HepG2 (cell line): ENCODE data around the gene NPB. TPM values are rescaled to one million over a fixed set of nuclear protein-coding genes. Genes with fewer than 3 reads are reported as not detected.

Experiments
- CBFB ChIP-seq: sonication (generic); formaldehyde crosslinking; IDR thresholded peaks from 2 replicates; pipeline ENCODE4 v1.4.0; 2020; ENCODE audit warnings: missing genetic modification reagents
- GTF3A ChIP-seq: sonication (generic); formaldehyde crosslinking; conservative IDR thresholded peaks from 2 replicates; pipeline ENCODE4 v1.4.0; 2020; ENCODE audit warnings: mild to moderate bottlenecking, missing genetic modification reagents
- HDAC2 ChIP-seq: sonication (generic); formaldehyde crosslinking; IDR thresholded peaks from 2 replicates; pipeline ENCODE4 v1.4.0; 2020; ENCODE audit warnings: missing genetic modification reagents
- HES4 ChIP-seq: sonication (generic); formaldehyde crosslinking; IDR thresholded peaks from 2 replicates; pipeline ENCODE4 v1.9.0; 2021; ENCODE audit warnings: mild to moderate bottlenecking, missing genetic modification reagents, borderline replicate concordance
- MAFG ChIP-seq: sonication (generic); formaldehyde crosslinking; IDR thresholded peaks from 2 replicates; pipeline ENCODE4 v1.5.1; 2020; ENCODE audit warnings: mild to moderate bottlenecking, missing genetic modification reagents
- MED8 ChIP-seq: sonication (generic); formaldehyde crosslinking; IDR thresholded peaks from 2 replicates; pipeline ENCODE4 v1.8.1; 2023; ENCODE audit warnings: mild to moderate bottlenecking, missing genetic modification reagents; ENCODE audit not compliant: insufficient replicate concordance
- NFYB ChIP-seq: sonication (generic); formaldehyde crosslinking; IDR thresholded peaks from 2 replicates; pipeline ENCODE4 v1.4.0; 2020; ENCODE audit warnings: missing genetic modification reagents
- PHF8 ChIP-seq: sonication (generic); formaldehyde crosslinking; IDR thresholded peaks from 2 replicates; pipeline ENCODE4 v1.5.0; 2020; ENCODE audit warnings: missing genetic modification reagents
- RXRA ChIP-seq: sonication (generic); formaldehyde crosslinking; IDR thresholded peaks from 2 replicates; pipeline ENCODE4 v1.5.1; 2020; ENCODE audit warnings: missing genetic modification reagents
- SALL1 ChIP-seq: sonication (generic); formaldehyde crosslinking; IDR thresholded peaks from 2 replicates; pipeline ENCODE4 v1.8.0; 2022; ENCODE audit warnings: mild to moderate bottlenecking, missing genetic modification reagents
- SALL2 ChIP-seq: sonication (generic); formaldehyde crosslinking; IDR thresholded peaks from 2 replicates; pipeline ENCODE4 v1.8.1; 2023; ENCODE audit warnings: mild to moderate bottlenecking, missing genetic modification reagents, inconsistent platforms
- SAP130 ChIP-seq: IDR thresholded peaks from 2 replicates; pipeline ENCODE4 v1.6.1; 2016; ENCODE audit warnings: low read depth
- ZNF350 ChIP-seq: sonication (generic); formaldehyde crosslinking; IDR thresholded peaks from 2 replicates; pipeline ENCODE4 v1.4.0; 2020; ENCODE audit warnings: mild to moderate bottlenecking, low read depth, missing genetic modification reagents, borderline replicate concordance
- ZNF572 ChIP-seq: sonication (generic); formaldehyde crosslinking; IDR thresholded peaks from 2 replicates; pipeline ENCODE4 v1.5.1; 2020; ENCODE audit warnings: mild to moderate bottlenecking, missing genetic modification reagents
- polyA plus RNA-seq, 8 experiments: library from polyadenylated mRNA; depleted of rRNA in 3 of 8; stranded (reverse) in 7 of 8; unstranded in 1 of 8; fragments of >200 nt; fragmentation: Illumina TruSeq in 4 of 8; extraction: Trizol in 4 of 8; gene quantifications; 2 replicates each; pipeline versions ENCODE4 v1.2.1 to v1.2.3, GENCODE V29; 2011 to 2016; ENCODE audit warnings: low read depth in 4 of 8, missing spikeins in 1 of 8, mixed read lengths in 1 of 8; ENCODE audit not compliant: insufficient read depth in 1 of 8
- total RNA-seq, 5 experiments: library from RNA; depleted of rRNA; stranded (reverse); fragments of >200 nt; fragmentation: Illumina TruSeq; extraction: Trizol; gene quantifications; 2 replicates each; pipeline ENCODE4 v1.2.3, GENCODE V29; 2016; ENCODE audit warnings: low read depth in 1 of 5
- TF ChIP-seq, protein P1 (sequence below): sonication (generic); formaldehyde crosslinking; IDR thresholded peaks from 2 replicates; pipeline ENCODE4 v1.4.0; 2020; ENCODE audit warnings: missing genetic modification reagents, borderline replicate concordance
- TF ChIP-seq, protein P2 (sequence below): sonication (generic); formaldehyde crosslinking; IDR thresholded peaks from 2 replicates; pipeline ENCODE4 v1.4.0; 2020; ENCODE audit warnings: missing genetic modification reagents, borderline replicate concordance
- TF ChIP-seq, protein P3 (sequence below): sonication (generic); formaldehyde crosslinking; IDR thresholded peaks from 2 replicates; pipeline ENCODE4 v1.5.1; 2020; ENCODE audit warnings: mild to moderate bottlenecking, moderate library complexity, missing genetic modification reagents
- TF ChIP-seq, protein P4 (sequence below): sonication (generic); formaldehyde crosslinking; IDR thresholded peaks from 2 replicates; pipeline ENCODE4 v1.5.1; 2020; ENCODE audit warnings: mild to moderate bottlenecking, missing genetic modification reagents, moderate library complexity

NPB gene
- total and polyA plus RNA-seq, 2 of the 13 experiments (the other 11 are each of a cell fraction or from before 2014, with no cell fraction given), result 0.11 to 0.93 TPM

DNA sequence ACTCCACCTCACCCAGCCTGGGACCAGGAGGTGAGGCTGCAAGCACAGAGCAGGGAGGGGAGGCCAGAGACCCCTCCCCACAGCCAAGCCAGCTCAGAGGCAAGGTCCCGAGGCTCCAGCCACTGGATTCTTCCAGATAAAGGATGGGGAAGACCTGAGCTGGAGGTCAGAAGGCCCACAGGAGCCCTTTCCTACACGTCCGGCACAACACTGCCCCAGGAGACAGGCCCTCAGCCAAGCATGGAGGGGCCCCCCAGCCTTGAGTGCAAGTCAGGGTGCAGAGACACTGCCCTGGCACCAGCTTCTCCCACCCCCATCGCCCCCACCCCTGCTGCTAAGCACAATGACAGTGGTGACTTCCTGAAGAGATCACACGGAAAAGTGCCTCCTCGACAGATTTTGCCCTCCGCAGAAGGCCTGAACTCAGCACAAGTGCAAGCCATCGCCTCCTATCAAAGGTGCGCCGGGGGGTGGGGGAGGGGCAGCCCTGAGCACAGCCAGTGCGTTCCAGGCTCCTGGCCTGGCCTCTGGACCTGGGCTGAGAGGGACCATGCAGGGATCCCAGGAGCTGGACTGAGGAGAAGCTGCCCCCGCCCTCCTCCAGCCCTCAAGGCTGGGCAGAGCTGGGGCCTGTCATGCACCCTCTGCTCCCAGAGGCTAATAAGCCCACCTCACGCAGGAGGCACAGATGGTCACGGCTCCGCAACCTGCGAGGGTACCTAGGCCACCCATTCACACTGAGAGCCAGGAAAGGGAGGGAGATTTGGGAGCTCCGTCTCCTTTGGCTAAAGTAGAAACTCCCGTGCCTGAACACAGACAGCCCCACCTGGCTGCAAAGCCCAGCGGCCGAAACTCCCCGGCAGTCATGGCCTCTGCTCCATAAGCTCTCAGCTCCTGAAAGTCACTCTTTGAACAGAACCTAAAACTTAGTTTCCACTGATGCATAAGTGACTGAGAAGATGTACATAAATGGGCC, 22.8 kb downstream of the NPB start (continued):
- TF ChIP-seq ZNF350 (CRISPR knock-in tag), result peak; percentile 58; the same call in 1 of the 2 replicates
- TF ChIP-seq, protein P1, sequence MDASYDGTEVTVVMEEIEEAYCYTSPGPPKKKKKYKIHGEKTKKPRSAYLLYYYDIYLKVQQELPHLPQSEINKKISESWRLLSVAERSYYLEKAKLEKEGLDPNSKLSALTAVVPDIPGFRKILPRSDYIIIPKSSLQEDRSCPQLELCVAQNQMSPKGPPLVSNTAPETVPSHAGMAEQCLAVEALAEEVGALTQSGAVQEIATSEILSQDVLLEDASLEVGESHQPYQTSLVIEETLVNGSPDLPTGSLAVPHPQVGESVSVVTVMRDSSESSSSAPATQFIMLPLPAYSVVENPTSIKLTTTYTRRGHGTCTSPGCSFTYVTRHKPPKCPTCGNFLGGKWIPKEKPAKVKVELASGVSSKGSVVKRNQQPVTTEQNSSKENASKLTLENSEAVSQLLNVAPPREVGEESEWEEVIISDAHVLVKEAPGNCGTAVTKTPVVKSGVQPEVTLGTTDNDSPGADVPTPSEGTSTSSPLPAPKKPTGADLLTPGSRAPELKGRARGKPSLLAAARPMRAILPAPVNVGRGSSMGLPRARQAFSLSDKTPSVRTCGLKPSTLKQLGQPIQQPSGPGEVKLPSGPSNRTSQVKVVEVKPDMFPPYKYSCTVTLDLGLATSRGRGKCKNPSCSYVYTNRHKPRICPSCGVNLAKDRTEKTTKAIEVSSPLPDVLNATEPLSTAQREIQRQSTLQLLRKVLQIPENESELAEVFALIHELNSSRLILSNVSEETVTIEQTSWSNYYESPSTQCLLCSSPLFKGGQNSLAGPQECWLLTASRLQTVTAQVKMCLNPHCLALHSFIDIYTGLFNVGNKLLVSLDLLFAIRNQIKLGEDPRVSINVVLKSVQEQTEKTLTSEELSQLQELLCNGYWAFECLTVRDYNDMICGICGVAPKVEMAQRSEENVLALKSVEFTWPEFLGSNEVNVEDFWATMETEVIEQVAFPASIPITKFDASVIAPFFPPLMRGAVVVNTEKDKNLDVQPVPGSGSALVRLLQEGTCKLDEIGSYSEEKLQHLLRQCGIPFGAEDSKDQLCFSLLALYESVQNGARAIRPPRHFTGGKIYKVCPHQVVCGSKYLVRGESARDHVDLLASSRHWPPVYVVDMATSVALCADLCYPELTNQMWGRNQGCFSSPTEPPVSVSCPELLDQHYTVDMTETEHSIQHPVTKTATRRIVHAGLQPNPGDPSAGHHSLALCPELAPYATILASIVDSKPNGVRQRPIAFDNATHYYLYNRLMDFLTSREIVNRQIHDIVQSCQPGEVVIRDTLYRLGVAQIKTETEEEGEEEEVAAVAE (CRISPR knock-in tag), result no peak
- TF ChIP-seq SALL1 (CRISPR knock-in tag), result peak; percentile 69; the same call in 1 of the 2 replicates
- no peak for TF ChIP-seq HES4 (CRISPR knock-in tag)
- TF ChIP-seq MED8, result no peak
- peak; percentile 26; the same call in 1 of the 2 replicates for TF ChIP-seq CBFB
- no peak for TF ChIP-seq SALL2 (CRISPR knock-in tag)
- peak; percentile 67 for TF ChIP-seq RXRA (CRISPR knock-in tag)
- peak; percentile 78 for TF ChIP-seq MAFG
- no peak for TF ChIP-seq NFYB (CRISPR knock-in tag)
- TF ChIP-seq, protein P2, sequence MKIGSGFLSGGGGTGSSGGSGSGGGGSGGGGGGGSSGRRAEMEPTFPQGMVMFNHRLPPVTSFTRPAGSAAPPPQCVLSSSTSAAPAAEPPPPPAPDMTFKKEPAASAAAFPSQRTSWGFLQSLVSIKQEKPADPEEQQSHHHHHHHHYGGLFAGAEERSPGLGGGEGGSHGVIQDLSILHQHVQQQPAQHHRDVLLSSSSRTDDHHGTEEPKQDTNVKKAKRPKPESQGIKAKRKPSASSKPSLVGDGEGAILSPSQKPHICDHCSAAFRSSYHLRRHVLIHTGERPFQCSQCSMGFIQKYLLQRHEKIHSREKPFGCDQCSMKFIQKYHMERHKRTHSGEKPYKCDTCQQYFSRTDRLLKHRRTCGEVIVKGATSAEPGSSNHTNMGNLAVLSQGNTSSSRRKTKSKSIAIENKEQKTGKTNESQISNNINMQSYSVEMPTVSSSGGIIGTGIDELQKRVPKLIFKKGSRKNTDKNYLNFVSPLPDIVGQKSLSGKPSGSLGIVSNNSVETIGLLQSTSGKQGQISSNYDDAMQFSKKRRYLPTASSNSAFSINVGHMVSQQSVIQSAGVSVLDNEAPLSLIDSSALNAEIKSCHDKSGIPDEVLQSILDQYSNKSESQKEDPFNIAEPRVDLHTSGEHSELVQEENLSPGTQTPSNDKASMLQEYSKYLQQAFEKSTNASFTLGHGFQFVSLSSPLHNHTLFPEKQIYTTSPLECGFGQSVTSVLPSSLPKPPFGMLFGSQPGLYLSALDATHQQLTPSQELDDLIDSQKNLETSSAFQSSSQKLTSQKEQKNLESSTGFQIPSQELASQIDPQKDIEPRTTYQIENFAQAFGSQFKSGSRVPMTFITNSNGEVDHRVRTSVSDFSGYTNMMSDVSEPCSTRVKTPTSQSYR (CRISPR knock-in tag), result peak; percentile 98
- TF ChIP-seq, protein P3, sequence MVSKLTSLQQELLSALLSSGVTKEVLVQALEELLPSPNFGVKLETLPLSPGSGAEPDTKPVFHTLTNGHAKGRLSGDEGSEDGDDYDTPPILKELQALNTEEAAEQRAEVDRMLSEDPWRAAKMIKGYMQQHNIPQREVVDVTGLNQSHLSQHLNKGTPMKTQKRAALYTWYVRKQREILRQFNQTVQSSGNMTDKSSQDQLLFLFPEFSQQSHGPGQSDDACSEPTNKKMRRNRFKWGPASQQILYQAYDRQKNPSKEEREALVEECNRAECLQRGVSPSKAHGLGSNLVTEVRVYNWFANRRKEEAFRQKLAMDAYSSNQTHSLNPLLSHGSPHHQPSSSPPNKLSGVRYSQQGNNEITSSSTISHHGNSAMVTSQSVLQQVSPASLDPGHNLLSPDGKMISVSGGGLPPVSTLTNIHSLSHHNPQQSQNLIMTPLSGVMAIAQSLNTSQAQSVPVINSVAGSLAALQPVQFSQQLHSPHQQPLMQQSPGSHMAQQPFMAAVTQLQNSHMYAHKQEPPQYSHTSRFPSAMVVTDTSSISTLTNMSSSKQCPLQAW (CRISPR knock-in tag), result peak; percentile 76
- peak; percentile 44; the same call in 1 of the 2 replicates for TF ChIP-seq PHF8
- TF ChIP-seq, protein P4, sequence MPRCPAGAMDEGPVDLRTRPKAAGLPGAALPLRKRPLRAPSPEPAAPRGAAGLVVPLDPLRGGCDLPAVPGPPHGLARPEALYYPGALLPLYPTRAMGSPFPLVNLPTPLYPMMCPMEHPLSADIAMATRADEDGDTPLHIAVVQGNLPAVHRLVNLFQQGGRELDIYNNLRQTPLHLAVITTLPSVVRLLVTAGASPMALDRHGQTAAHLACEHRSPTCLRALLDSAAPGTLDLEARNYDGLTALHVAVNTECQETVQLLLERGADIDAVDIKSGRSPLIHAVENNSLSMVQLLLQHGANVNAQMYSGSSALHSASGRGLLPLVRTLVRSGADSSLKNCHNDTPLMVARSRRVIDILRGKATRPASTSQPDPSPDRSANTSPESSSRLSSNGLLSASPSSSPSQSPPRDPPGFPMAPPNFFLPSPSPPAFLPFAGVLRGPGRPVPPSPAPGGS (CRISPR knock-in tag), result no peak
- TF ChIP-seq HDAC2 (CRISPR knock-in tag), result no peak
- TF ChIP-seq ZNF572 (CRISPR knock-in tag), result 0 out of 2 replicates have a peak, but pooled peaks have one; percentile 76
- peak; percentile 82 for TF ChIP-seq SAP130 (CRISPR knock-in tag)
- TF ChIP-seq GTF3A (CRISPR knock-in tag), result no peak
